MM.1S (cell line): Measurements from ENCODE around the gene SMYD5.

Source experiments
- DNase-seq: peaks from one replicate; pipeline ENCODE4 v3.0.0-alpha.2; 2015
- H2AFZ ChIP-seq: fragments of 300-600 bp; sonication (generic); 2 replicates; pipeline ENCODE4 v1.6.0; 2016; ENCODE audit warnings: antibody characterized with exemption, low read length
- H3F3A ChIP-seq: fragments of 300-600 bp; sonication (generic); 2 replicates; pipeline ENCODE4 v1.6.1; 2016; ENCODE audit warnings: mild to moderate bottlenecking, antibody characterized with exemption, low read length, moderate library complexity, mixed read lengths; ENCODE audit not compliant: insufficient read depth
- H3K27ac ChIP-seq: fragments of 300-600 bp; sonication (generic); 2 replicates; pipeline ENCODE4 v1.5.1; 2016; ENCODE audit warnings: mild to moderate bottlenecking, low read length
- H3K27me3 ChIP-seq: fragments of 300-600 bp; sonication (generic); replicated peaks from 2 replicates; pipeline ENCODE4 v1.6.0; 2016; ENCODE audit warnings: low read length; ENCODE audit not compliant: insufficient read depth
- H3K36me3 ChIP-seq: fragments of 300-600 bp; sonication (generic); replicated peaks from 2 replicates; pipeline ENCODE4 v1.6.1; 2016; ENCODE audit warnings: mild to moderate bottlenecking, low read length, mixed read lengths; ENCODE audit not compliant: insufficient read depth
- H3K4me1 ChIP-seq: fragments of 300-600 bp; sonication (generic); 2 replicates; pipeline ENCODE4 v1.6.1; 2016; ENCODE audit warnings: low read length, mixed read lengths
- H3K4me2 ChIP-seq: fragments of 300-600 bp; sonication (generic); 2 replicates; pipeline ENCODE4 v1.6.0; 2016; ENCODE audit warnings: low read depth, low read length
- H3K4me3 ChIP-seq: fragments of 300-600 bp; sonication (generic); 2 replicates; pipeline ENCODE4 v1.5.1; 2016; ENCODE audit warnings: low read length, mixed read lengths
- H3K79me2 ChIP-seq: fragments of 300-600 bp; sonication (generic); 2 replicates; pipeline ENCODE4 v1.6.1; 2016; ENCODE audit warnings: mixed run types, low read length, mixed read lengths
- H3K9ac ChIP-seq: fragments of 300-600 bp; sonication (generic); 2 replicates; pipeline ENCODE4 v1.6.1; 2016; ENCODE audit warnings: low read length, mixed read lengths
- H3K9me2 ChIP-seq: fragments of 300-600 bp; sonication (generic); replicated peaks from 2 replicates; pipeline ENCODE4 v1.6.1; 2016; ENCODE audit warnings: mild to moderate bottlenecking, low read length, mixed read lengths; ENCODE audit not compliant: insufficient read depth
- H3K9me3 ChIP-seq: fragments of 300-600 bp; sonication (generic); replicated peaks from 2 replicates; pipeline ENCODE4 v1.6.1; 2016; ENCODE audit warnings: mild to moderate bottlenecking, low read length, mixed read lengths; ENCODE audit not compliant: insufficient read depth
- H4K20me1 ChIP-seq: fragments of 300-600 bp; sonication (generic); 2 replicates; pipeline ENCODE4 v1.6.1; 2016; ENCODE audit warnings: mild to moderate bottlenecking, low read length, moderate library complexity, mixed read lengths; ENCODE audit not compliant: insufficient read depth
- EZH2 ChIP-seq: fragments of 300-600 bp; sonication (generic); optimal IDR thresholded peaks from 2 replicates; pipeline ENCODE3; 2017; ENCODE audit warnings: low read depth, mild to moderate bottlenecking, antibody characterized with exemption, low read length, mixed read lengths
- EZH2phosphoT487 ChIP-seq: fragments of 300-600 bp; sonication (generic); IDR thresholded peaks from 2 replicates; pipeline ENCODE4 v1.6.1; 2018; ENCODE audit warnings: antibody characterized with exemption, low read length
- TF ChIP-seq, protein P1 (sequence below): fragments of 300-600 bp; sonication (generic); IDR thresholded peaks from 2 replicates; pipeline ENCODE4 v1.5.1; 2016; ENCODE audit warnings: antibody characterized with exemption, low read length, mixed read lengths

Gene SMYD5

GRCh38 chr2:73244580-73244979 lies 30.5 kb downstream of the SMYD5 start:
- DNase-seq = no peak
- peaks cover 64% of the 10 kb centered on the region for H3K79me2 ChIP-seq

GRCh38 chr2:73246850-73247249 lies 32.8 kb downstream of the SMYD5 start:
- peaks cover 29% of the 10 kb centered on the region for H3K36me3 ChIP-seq
- no peaks in the 10 kb centered on the region for H3K4me1 ChIP-seq
- peaks cover 43% of the 10 kb centered on the region for H3K79me2 ChIP-seq
- no peak overlapping the region for H2AFZ ChIP-seq
- H3K4me3 ChIP-seq = no peak overlapping the region
- no peak overlapping the region for H3K27ac ChIP-seq
- no peak overlapping the region for H3K4me2 ChIP-seq
- H3F3A ChIP-seq = no peaks in the 10 kb centered on the region; the same call in 1 of the 2 replicates
- no peak for TF ChIP-seq EZH2
- TF ChIP-seq EZH2phosphoT487 = no peak
- H3K9me2 ChIP-seq = no peaks in the 10 kb centered on the region
- 0 out of 2 replicates have a peak, but pooled peaks cover 4% of the 10 kb centered on the region for H4K20me1 ChIP-seq
- H3K9ac ChIP-seq = no peak overlapping the region
- no peak for DNase-seq
- H3K9me3 ChIP-seq = no peaks in the 10 kb centered on the region
- H3K27me3 ChIP-seq = no peaks in the 10 kb centered on the region

More at GRCh38 chr2:73244580-73244979, 30.5 kb downstream of the SMYD5 start:
- Histone ChIP-seq H3K36me3 (peaks cover 35% of the 10 kb centered on the region), H4K20me1 (0 out of 2 replicates have a peak, but pooled peaks cover 4% of the 10 kb centered on the region), H3K27me3 (no peaks in the 10 kb centered on the region), H3K4me2 (no peak overlapping the region), H3F3A (no peaks in the 10 kb centered on the region; the same call in 1 of the 2 replicates), H3K9ac (no peak overlapping the region), H3K27ac (no peak overlapping the region), H3K4me1 (no peaks in the 10 kb centered on the region), H3K9me2 (no peaks in the 10 kb centered on the region), H3K9me3 (no peaks in the 10 kb centered on the region), H2AFZ (no peak overlapping the region), H3K4me3 (no peak overlapping the region)
- TF ChIP-seq, protein P1, sequence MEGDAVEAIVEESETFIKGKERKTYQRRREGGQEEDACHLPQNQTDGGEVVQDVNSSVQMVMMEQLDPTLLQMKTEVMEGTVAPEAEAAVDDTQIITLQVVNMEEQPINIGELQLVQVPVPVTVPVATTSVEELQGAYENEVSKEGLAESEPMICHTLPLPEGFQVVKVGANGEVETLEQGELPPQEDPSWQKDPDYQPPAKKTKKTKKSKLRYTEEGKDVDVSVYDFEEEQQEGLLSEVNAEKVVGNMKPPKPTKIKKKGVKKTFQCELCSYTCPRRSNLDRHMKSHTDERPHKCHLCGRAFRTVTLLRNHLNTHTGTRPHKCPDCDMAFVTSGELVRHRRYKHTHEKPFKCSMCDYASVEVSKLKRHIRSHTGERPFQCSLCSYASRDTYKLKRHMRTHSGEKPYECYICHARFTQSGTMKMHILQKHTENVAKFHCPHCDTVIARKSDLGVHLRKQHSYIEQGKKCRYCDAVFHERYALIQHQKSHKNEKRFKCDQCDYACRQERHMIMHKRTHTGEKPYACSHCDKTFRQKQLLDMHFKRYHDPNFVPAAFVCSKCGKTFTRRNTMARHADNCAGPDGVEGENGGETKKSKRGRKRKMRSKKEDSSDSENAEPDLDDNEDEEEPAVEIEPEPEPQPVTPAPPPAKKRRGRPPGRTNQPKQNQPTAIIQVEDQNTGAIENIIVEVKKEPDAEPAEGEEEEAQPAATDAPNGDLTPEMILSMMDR = no peak
- TF ChIP-seq EZH2 (no peak), EZH2phosphoT487 (no peak)

DNA sequence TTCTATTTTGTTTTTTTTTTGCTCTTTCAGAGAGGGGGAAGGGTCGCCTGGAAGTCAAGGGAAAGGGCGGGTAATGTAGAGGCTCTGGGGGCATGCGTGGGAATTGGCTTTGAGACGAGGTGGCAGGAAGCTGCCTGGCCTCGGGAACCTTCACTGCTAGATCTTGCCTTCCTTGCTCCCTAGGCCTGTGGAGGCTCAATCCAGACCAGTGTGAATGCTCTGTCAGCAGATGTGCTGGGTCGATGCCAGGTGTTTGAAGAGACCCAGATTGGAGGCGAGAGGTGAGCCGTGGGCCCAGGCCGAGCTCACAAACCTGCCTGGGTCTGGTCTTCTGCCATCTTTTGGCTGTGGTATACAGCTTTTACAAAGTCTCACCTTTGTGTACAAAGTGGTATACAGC lies 35.6 kb downstream of the SMYD5 start:
- Histone ChIP-seq H3K79me2 (peaks cover 20% of the 10 kb centered on the region), H3K9me3 (no peaks in the 10 kb centered on the region), H3K9me2 (no peaks in the 10 kb centered on the region), H4K20me1 (no peaks in the 10 kb centered on the region), H3K4me2 (no peak overlapping the region), H3K4me3 (no peak overlapping the region), H3F3A (no peaks in the 10 kb centered on the region), H3K36me3 (peaks cover 24% of the 10 kb centered on the region), H3K27ac (no peak overlapping the region), H3K9ac (no peak overlapping the region), H3K27me3 (no peaks in the 10 kb centered on the region), H3K4me1 (no peaks in the 10 kb centered on the region), H2AFZ (no peak overlapping the region)
- DNase-seq = no peak
- TF ChIP-seq EZH2phosphoT487 = no peak
- TF ChIP-seq, protein P1 = no peak
- no peak for TF ChIP-seq EZH2
